HG03460 (cell line): Measurements from ENCODE around the gene VPS52.
"Not testable (repeated sequence)": the region's sequence is repeated elsewhere in the genome, so short reads cannot be mapped to it uniquely, and the experiment has no call there.

Experiments
- ATAC-seq: cut with Tn5 transposase; IDR thresholded peaks from one replicate; pipeline ENCODE4 v1.9.1; 2021; ENCODE audit not compliant: unreplicated experiment

VPS52 gene

GRCh38 chr6:33251395-33252012, 20.2 kb downstream of the VPS52 start:
- no peak for ATAC-seq

GRCh38 chr6:33250731-33251130, 20.9 kb downstream of the VPS52 start:
- no peak for ATAC-seq

GRCh38 chr6:33249732-33250630, 21.7 kb downstream of the VPS52 start:
- ATAC-seq, result no peak

GRCh38 chr6:33248932-33249731, 22.5 kb downstream of the VPS52 start:
- ATAC-seq, result peak; percentile 83

- peak; percentile 8 for ATAC-seq
Observed at GRCh38 chr6:33248643-33248931, 23.1 kb downstream of the VPS52 start.

- peak; percentile 25 for ATAC-seq
Observed at GRCh38 chr6:33247977-33248642, 23.6 kb downstream of the VPS52 start.

GRCh38 chr6:33243476-33243875, 28.2 kb downstream of the VPS52 start:
- ATAC-seq, result no peak

GRCh38 chr6:33241968-33242367, 29.7 kb downstream of the VPS52 start:
- no peak for ATAC-seq

- no peak for ATAC-seq
Observed at GRCh38 chr6:33237741-33238140, 33.9 kb downstream of the VPS52 start.

- ATAC-seq, result no peak
Observed at GRCh38 chr6:33236852-33237251, 34.8 kb downstream of the VPS52 start.

GRCh38 chr6:33236328-33236727, 35.3 kb downstream of the VPS52 start:
- no peak for ATAC-seq

GRCh38 chr6:33235221-33235634, 36.4 kb downstream of the VPS52 start:
- no peak for ATAC-seq

GRCh38 chr6:33226503-33227120, 45.1 kb downstream of the VPS52 start:
- not testable (repeated sequence) for ATAC-seq

- no peak for ATAC-seq
Observed at GRCh38 chr6:33217681-33218080, 54.0 kb downstream of the VPS52 start.

GRCh38 chr6:33217246-33217645, 54.4 kb downstream of the VPS52 start:
- ATAC-seq, result no peak

GRCh38 chr6:33216117-33216649, 55.5 kb downstream of the VPS52 start:
- no peak for ATAC-seq

- ATAC-seq, result no peak
Observed at GRCh38 chr6:33215271-33216116, 56.2 kb downstream of the VPS52 start.

- no peak for ATAC-seq
Observed at GRCh38 chr6:33213989-33214335, 57.7 kb downstream of the VPS52 start.

GRCh38 chr6:33213166-33213988, 58.3 kb downstream of the VPS52 start:
- no peak for ATAC-seq
